Breast epithelium (tissue), 3 donors: ENCODE results near the gene MGAM2.

Experiments
- CTCF ChIP-seq, 3 donors: fragments of 450-650 bp; IDR thresholded peaks; one replicate each; pipeline ENCODE4 v1.5.1; 2016 to 2017; ENCODE audit warnings: antibody characterized with exemption in 3 of 3, mild to moderate bottlenecking in 3 of 3, moderate library complexity in 3 of 3
- POLR2A ChIP-seq: fragments of 450-650 bp; IDR thresholded peaks from one replicate; pipeline ENCODE4 v1.6.1; 2016; ENCODE audit warnings: antibody characterized with exemption, mild to moderate bottlenecking, moderate library complexity
- POLR2AphosphoS5 ChIP-seq, 3 donors: sonication (generic); formaldehyde crosslinking; IDR thresholded peaks; one replicate each; pipeline ENCODE4 v1.6.1; 2017; ENCODE audit warnings: antibody characterized with exemption in 3 of 3

- TF ChIP-seq POLR2A, result no peak
- TF ChIP-seq CTCF (IDR thresholded peaks at IDR 0.05), result no peak
- TF ChIP-seq POLR2AphosphoS5 (IDR thresholded peaks at IDR 0.05), result no peak
Measured at GRCh38 chr7:142176901-142177300, 65.4 kb downstream of the MGAM2 start.
